Activated T-cell treated with anti-CD3 and anti-CD28 coated beads for 24 hours (primary cell): ENCODE data around the gene LY6G6D.

Source experiments
- DNase-seq: peaks from one replicate; pipeline ENCODE4 v3.0.0-alpha.2; 2020; ENCODE audit warnings: low read depth

LY6G6D gene

DNA sequence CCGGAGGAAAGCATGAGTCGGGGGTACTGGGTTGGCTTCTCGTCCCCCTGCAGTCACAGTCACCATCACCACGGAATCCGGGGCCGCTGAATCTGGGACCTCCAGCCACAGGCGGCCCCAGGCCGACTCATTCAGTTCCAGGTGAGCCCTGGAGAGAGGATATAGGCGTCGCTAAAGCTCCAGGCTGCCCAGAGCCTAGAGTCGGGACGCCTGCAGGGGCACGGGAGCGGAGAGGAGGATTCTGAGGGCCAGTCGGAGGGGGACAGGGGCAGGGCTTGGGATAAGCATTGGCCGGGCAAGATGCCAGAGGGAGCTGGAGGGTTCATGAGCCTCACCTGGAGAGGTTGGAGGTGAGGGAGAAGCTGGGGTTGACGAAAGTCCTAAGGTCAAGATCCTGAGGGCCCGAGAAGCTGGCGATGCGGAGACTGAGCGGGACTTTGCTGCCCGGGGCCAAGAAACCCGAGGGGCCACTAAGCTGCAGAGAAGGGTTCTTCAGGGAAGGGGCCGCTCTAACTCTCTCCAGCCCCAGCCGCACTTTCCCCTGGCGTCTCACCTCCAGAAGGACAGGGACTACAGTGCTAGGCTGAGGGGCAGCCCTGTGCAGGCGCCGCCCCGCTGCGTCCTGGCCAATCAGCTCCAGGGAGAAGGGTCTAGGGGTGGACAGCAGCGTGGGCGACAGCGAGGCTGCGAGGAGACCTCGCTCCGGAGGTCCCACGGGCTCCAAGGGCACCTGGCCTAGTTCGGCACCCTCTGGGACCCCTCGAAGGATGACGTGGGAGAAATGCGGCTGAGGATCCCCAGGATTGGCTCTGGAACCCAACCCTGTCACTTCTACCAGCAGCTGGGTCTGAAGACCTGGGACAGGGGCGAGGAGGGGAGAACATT is 51.0 kb downstream of the LY6G6D start:
- DNase-seq = no peak

DNA sequence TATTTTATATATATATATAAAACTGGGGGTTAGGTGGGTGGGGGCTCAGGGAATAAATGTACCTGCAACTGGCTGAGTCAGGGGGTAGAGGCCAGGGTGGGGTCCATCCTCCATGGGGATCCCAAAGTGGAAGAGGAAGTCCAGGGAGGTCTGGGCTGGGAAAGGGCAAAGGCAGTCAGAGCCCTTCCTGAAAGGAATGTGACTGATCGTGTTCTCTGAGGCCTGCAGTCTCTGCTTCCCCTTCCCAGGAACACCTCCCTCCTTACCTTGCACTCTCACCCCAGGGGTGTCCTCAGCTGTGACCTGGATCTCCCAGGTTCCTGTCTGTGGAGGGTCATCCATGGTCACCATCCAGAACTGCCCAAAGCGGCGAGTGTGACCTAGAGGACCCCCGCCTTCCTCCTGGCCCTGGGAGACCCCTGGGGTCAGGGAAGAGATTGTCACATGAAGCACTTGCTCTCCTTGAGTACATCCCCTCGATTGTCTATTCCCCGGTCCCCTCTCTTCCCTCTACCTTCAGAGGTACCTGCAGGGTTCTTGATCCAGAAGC is 52.0 kb downstream of the LY6G6D start:
- DNase-seq = no peak
